ENCODE results near the gene TCERG1L. TPM values are rescaled to one million over a fixed set of nuclear protein-coding genes. Genes with fewer than 3 reads are reported as not detected.

Gene TCERG1L
- total and polyA plus RNA-seq, 10 donors: 0.03 to 1.2 (median 0.30) TPM; not detected in 3

DNA sequence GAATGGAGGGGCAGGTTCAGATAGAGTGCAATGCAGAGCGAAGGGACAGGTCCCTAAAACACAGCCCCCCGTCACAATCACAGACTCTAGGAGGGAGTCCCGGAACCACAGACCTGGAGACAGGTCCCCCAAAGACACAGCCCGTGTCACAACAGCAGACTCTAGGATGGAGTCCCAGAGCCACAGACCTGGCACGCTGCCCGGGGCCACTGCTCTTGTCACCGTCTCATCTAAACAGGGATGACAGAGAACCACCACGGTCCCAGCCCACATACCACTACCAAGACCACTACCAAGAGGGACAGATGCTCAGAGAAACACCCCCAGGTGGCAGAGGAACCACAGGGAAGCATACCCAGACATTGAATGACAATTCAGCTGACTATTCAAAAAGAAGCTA lies 183.9 kb downstream of the TCERG1L start:
- Histone ChIP-seq H3K36me3 (no peaks in the 10 kb centered on the region), H3K27me3 (replicated peaks in 1 of 7) (no peaks in the 10 kb centered on the region), H3K4me1 (peaks cover 0 to 22% (median 12%) of the 10 kb centered on the region in 6 donors), H3K9me3 (peaks cover 0 to 10% (median 2%) of the 10 kb centered on the region in 8 donors), H3K27ac (no peak overlapping the region), H3K4me3 (no peak overlapping the region)
- intact Hi-C loops (cut with DNase I; ENCODE audit: low total_unique reads): no loop called here
- WGBS, 5 donors: 51 to 75% (median 57%) methylated on average over 8 of the region's 8 CpGs
- peak; percentile 64 for DNase-seq
- no peak for TF ChIP-seq POLR2AphosphoS5 (IDR thresholded peaks at IDR 0.05)

DNA sequence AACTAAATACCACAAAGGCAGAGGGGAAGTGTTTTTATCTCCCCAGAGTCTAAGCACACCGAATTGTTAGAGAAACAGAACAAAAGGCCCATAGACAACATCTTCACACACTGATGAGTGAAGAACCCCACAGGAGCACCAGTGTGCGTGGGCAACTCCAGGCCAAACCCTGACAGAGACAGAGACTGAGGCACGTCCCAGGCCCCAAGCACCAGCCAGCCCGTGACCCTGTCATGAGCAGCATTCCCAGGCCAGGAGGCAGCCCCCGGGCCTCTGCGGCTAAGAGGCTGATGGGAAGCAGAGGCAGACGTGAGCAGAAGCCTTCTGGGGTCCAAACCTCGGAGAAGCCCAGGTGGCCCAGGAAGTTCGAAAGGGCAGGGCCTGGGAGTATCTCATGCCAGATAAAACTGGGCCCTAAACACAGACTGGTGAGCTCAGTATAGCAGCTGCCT lies 184.4 kb downstream of the TCERG1L start:
- H3K4me3 ChIP-seq: no peak overlapping the region
- no peaks in the 10 kb centered on the region for H3K36me3 ChIP-seq
- peak; percentile 45 for DNase-seq
- H3K9me3 ChIP-seq: peaks cover 0 to 15% (median 6%) of the 10 kb centered on the region in 8 donors
- WGBS, 5 donors: 57 to 72% (median 70%) methylated on average over 8 to 9 of the region's 9 CpGs
- intact Hi-C loops (cut with DNase I; ENCODE audit: low total_unique reads): no loop called here
- H3K27me3 ChIP-seq (replicated peaks in 1 of 7): no peaks in the 10 kb centered on the region
- H3K27ac ChIP-seq: no peak overlapping the region
- H3K4me1 ChIP-seq: peaks cover 0 to 18% (median 11%) of the 10 kb centered on the region in 6 donors
- TF ChIP-seq POLR2AphosphoS5 (IDR thresholded peaks at IDR 0.05): no peak
- no peak for TF ChIP-seq POLR2A (IDR thresholded peaks at IDR 0.05)
- TF ChIP-seq, protein P1, sequence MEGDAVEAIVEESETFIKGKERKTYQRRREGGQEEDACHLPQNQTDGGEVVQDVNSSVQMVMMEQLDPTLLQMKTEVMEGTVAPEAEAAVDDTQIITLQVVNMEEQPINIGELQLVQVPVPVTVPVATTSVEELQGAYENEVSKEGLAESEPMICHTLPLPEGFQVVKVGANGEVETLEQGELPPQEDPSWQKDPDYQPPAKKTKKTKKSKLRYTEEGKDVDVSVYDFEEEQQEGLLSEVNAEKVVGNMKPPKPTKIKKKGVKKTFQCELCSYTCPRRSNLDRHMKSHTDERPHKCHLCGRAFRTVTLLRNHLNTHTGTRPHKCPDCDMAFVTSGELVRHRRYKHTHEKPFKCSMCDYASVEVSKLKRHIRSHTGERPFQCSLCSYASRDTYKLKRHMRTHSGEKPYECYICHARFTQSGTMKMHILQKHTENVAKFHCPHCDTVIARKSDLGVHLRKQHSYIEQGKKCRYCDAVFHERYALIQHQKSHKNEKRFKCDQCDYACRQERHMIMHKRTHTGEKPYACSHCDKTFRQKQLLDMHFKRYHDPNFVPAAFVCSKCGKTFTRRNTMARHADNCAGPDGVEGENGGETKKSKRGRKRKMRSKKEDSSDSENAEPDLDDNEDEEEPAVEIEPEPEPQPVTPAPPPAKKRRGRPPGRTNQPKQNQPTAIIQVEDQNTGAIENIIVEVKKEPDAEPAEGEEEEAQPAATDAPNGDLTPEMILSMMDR (IDR thresholded peaks at IDR 0.05 in 8 of 11, conservative IDR thresholded peaks at IDR 0.05 in 3 of 11): no peak

DNA sequence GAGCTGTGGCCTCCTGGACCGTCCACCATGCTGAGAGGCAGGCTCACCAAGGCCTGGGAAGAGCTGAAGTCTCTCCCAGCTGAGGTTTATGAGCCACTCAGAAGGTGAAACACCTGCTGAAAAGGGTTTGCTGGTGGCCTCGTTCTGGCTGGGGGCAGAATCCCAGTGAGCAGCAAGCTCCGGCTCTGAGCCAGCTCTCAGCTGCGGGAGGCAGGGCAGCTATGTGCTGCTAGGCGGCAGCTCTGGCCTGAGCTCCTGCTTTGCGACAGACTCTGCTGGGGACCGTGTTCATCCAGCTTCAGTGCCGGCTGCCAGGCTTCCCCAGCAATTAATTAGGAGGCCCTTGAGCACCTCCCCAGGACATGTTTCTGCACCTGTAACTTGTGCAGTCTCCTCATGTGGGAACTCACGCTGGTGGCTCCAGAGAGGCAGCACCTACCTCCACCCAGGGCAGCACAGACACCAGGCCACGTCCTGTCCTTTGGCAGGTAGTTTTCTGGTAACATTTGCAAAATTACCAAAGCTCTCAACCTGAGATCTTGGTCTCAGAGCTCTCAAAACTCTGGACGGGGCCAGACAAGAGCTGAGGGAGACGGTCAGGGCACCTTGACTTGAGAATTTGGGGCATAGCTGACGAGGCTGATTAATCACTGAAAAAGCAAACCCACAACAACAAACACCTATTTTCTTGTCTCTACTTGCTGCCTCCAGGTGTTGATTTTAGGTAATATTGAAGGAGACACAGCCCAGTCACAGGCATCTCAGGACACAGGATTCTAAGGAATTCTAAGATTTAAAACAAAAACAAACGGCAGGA lies 185.0 kb downstream of the TCERG1L start:
- Histone ChIP-seq H3K27ac (no peak overlapping the region), H3K4me1 (peaks cover 0 to 12% (median 6%) of the 10 kb centered on the region in 6 donors), H3K36me3 (no peaks in the 10 kb centered on the region), H3K27me3 (replicated peaks in 1 of 7) (no peaks in the 10 kb centered on the region), H3K9me3 (peaks cover 0 to 17% (median 7%) of the 10 kb centered on the region in 8 donors), H3K4me3 (no peak overlapping the region)
- intact Hi-C loops (cut with DNase I; ENCODE audit: low total_unique reads): no loop called here
- 70 to 81% (median 74%) methylated on average over 13 to 14 of the region's 14 CpGs for WGBS, 5 donors
- peak; percentile 65 for DNase-seq
- TF ChIP-seq POLR2A (IDR thresholded peaks at IDR 0.05) (no peak), POLR2AphosphoS5 (IDR thresholded peaks at IDR 0.05) (no peak)
- TF ChIP-seq, protein P1 (IDR thresholded peaks at IDR 0.05 in 8 of 11, conservative IDR thresholded peaks at IDR 0.05 in 3 of 11): no peak

DNA sequence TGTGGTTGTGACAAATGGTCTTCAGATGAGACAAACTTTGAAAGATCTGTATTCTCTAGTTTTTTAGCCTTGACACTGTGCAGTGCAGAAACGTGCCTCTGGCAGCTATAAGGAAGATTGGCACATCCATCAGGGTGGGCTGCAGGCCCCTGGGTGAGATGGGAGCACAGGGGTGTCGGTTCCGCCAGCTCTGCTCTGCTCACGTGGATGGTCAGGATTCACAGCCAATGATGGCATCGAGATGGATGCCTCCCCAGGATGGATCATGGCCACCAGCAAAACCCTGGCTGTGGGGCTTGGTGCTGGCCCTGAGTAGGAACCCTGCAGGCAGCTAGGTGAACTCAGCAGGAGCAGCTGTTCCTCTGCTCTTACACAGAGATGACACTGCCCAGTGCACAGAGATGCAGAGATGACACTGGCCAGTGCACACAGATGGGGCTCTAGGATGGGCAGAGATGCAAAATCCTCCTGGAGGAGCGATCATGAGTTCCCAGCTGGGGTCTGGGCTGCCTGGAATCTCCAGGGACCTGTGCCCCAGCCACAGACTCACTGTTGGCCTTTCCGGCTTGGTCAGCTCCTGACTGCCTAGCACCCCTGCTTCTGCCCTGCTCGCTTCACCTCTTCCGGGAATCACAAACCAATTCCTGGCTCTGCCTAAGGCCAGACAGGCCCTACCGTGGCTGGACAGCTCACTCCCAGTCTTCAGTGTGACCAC lies 185.9 kb downstream of the TCERG1L start:
- peaks cover 0 to 3% (median 0%) of the 10 kb centered on the region in 6 donors for H3K4me1 ChIP-seq
- H3K4me3 ChIP-seq: no peak overlapping the region
- TF ChIP-seq POLR2A (IDR thresholded peaks at IDR 0.05) (no peak), POLR2AphosphoS5 (IDR thresholded peaks at IDR 0.05) (no peak)
- TF ChIP-seq, protein P1 (IDR thresholded peaks at IDR 0.05 in 8 of 11, conservative IDR thresholded peaks at IDR 0.05 in 3 of 11): no peak
- H3K36me3 ChIP-seq: no peaks in the 10 kb centered on the region
- peak; percentile 65 for DNase-seq
- peaks cover 0 to 17% (median 7%) of the 10 kb centered on the region in 8 donors for H3K9me3 ChIP-seq
- intact Hi-C loops (cut with DNase I; ENCODE audit: low total_unique reads): no loop called here
- 76 to 89% (median 84%) methylated on average over 7 to 10 of the region's 10 CpGs for WGBS, 5 donors
- no peaks in the 10 kb centered on the region for H3K27me3 ChIP-seq (replicated peaks in 1 of 7)
- H3K27ac ChIP-seq: no peak overlapping the region
